H54 (cell line): ENCODE measurements around the gene CEP128.

Source experiments
- DNase-seq: peaks from one replicate; pipeline ENCODE4 v3.0.0; 2011; ENCODE audit warnings: low spot score, mixed read lengths; ENCODE audit not compliant: insufficient read length
- FAIRE-seq: peaks from 3 replicates; lab custom pipeline; 2011; peaks lifted over from hg19 to GRCh38; lab: Jason Lieb, UNC
- POLR2A ChIP-seq: IDR thresholded peaks from 2 replicates; pipeline ENCODE4 v1.6.1; 2011; ENCODE audit warnings: low read depth, mild to moderate bottlenecking, low read length

Gene CEP128

DNA sequence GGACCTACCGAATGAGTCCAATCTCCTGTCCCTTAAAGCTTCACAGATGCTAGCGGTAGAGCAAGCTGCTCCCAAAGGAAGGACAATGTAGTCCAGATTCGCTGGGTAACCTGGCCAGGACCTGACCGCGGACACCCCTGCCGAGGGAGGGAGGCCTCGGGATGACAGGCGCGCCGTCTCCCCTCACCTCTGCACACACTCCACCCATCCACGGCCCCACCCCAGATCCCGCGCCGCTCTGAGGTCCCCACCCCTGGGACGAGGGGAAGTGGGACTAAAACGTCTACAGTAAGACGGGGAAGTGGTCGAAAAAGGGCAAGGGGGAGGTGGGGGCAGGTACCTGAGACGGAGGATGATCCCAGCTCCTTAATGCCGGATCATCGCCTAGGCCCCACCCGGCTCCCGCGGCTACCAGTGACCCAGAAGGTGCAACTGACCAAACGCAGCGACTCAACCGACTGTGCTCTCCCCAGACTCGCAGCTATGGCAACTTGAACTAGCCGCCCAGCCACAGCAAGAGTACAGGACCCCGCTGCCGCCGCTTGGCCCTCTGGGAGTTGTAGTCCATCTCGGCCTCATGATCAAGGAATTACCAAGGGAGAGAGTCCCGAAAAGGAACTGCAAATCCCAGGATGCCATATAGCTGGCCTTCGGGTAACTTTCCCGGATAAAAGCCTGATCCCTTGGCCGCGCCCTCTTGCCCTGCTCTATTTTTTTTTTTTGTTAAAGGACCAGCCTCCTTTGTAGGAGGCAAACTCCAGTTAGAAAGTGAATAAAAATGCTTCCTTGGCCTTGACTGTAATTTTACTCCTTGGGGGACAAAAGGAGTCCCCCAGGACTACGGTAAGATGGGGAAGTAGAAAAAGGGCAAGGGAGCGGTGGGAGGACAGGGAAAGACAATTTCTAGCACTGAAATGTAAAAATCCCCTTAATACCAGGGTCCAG lies at the start of gene CEP128:
Gene CEP128, minus strand, starts transcription at position 498 of the 945 bp plus-strand sequence.
- TF ChIP-seq POLR2A: peak; percentile 60
- DNase-seq (peak; percentile 56), FAIRE-seq (peak; percentile 92)

- no peak for TF ChIP-seq POLR2A
- FAIRE-seq (no peak), DNase-seq (no peak)
Measured at GRCh38 chr14:80988735-80989429, 47.3 kb upstream of the CEP128 start.

DNA sequence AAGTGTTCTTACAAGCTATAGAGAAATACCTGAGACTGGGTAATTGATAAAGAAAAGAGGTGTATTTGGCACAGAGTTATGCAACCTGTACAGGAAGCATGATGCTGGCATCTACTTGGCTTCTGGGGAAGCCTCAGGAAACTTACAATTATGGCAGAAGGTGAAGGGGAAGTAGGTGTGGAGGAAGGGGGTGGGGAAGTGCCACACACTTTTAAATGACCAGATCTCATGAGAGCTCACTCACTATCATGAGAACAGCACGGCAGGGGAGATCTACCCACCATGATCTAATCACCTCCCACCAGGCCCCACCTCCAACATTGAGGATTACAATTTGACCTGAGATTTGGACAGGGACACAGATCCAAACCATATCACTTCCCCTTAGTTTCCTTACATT lies 46.7 kb upstream of the CEP128 start:
- DNase-seq (no peak), FAIRE-seq (no peak)
- no peak for TF ChIP-seq POLR2A

DNA sequence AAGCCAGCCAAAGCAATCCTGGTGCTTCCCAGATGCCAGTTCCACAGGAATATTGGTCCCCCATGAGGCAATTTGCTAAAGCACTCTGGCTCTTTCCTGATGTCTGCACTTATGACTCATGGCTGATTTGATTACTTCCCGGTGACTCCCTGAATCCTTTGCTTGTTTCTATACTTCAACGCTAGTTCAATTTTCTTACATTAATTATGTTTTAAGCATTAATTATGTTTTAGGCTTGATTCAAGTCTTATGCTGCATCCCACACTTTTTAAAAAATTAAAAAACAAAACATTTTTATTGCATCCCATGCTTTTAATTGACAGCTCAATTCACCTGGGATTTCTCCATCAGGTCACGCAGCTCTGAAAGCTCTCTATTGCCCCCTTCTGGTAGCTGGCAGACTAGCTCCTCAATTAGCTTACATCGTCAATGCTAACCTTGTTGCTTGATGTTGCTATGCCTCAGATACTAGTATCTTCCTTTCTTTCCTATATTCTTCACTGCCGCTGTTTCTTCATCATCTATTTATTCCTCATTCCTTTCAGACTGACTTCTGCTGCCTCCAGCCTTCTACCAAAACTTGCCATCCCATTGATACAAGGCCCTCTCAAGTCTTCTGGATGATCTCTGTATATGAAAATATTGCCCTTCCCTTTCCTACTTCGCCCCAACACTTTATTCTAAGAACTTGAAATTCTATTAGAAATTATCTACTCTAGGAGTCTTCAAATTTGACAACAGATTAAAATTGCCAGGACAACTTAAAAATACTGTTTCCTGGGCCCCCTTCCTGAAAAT lies 45.9 kb upstream of the CEP128 start:
- DNase-seq (peak; percentile 15), FAIRE-seq (no peak)
- no peak for TF ChIP-seq POLR2A

GRCh38 chr14:80982711-80983110 lies 41.2 kb upstream of the CEP128 start:
- FAIRE-seq (no peak), DNase-seq (no peak)
- no peak for TF ChIP-seq POLR2A

GRCh38 chr14:80981673-80982072 lies 40.1 kb upstream of the CEP128 start:
- TF ChIP-seq POLR2A: no peak
- no peak for DNase-seq
- FAIRE-seq: no peak

DNA sequence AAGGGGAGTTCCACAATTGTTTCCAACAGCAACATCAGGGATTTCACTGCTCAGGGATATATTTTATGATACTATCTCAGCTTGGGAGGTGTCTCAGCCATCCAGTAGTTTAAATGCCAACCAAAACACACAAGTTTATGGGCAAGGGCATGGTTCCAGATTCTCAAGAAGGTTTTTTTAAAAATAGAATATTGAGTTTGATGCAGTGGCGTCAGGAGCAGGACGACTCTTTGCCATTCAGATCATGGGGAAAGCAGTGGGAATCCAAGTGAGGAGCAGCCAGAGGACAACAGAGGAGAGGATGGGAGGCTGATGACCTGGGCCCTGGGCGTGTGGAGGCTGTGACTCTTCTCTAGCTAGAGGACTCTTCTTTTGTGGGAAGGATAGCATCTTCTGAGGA lies 39.6 kb upstream of the CEP128 start:
- FAIRE-seq (no peak), DNase-seq (no peak)
- TF ChIP-seq POLR2A: no peak

DNA sequence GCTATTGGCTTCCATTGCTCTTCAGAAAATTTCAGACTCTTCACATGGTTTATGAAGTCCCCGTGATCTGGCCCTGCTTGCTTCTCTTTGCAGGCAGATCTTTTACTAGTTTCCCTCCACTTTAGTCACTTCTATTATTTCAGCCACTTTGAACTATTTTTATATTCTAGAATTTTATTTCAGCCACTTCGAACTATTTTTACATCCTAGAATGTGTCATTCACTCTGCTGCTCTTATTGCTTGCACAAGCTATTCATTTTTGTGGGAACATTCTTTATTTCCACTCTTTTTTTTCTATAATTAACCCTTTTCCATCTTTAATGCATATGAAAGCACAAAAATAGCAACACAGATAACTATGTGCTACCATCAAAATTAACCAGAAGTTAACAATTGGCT lies 38.4 kb upstream of the CEP128 start:
- no peak for TF ChIP-seq POLR2A
- DNase-seq (no peak), FAIRE-seq (no peak)

GRCh38 chr14:80978403-80978802 lies 36.9 kb upstream of the CEP128 start:
- no peak for TF ChIP-seq POLR2A
- DNase-seq: no peak
- FAIRE-seq: no peak

DNA sequence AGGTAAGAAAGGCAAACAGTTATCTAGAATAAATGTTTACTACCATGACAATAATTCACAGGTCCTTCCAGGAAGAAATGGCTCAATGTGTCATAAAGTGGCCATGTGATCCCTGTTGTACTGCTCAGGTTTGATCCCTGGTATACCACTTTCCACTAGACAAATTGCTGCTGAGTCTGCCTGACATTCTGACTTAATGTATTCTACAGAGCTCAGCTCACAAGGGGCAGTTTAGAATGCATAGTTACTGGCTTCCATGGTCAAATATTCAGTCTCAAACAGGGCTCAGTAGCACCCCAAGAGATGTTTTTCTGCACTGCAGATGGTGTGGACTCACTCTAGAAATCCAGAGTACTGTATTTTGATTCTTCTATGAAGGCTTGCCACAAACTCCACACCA lies 35.7 kb upstream of the CEP128 start:
- FAIRE-seq (no peak), DNase-seq (no peak)
- TF ChIP-seq POLR2A: no peak

DNA sequence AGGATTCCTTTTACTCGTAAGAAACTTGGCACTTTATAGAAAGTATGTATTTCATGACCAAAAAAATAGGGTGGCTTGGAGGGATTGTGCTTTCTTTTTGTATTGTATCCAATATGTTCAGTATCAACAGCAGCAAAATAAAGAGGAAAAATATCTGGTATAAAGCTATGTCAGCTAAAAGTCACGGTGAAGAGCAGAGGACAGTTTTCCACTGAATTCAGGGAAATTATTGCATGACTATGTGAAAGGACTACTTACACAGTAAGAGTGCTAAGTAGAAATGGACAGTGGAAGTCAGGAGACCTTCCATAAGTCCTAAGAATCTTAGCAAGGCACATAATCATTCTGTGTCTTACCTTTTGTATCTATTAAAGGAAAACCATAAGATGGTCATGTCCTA lies 33.1 kb upstream of the CEP128 start:
- TF ChIP-seq POLR2A: no peak
- FAIRE-seq (no peak), DNase-seq (no peak)

- no peak for FAIRE-seq
- DNase-seq: no peak
- no peak for TF ChIP-seq POLR2A
Measured at GRCh38 chr14:80973931-80974641, 32.5 kb upstream of the CEP128 start.

- no peak for TF ChIP-seq POLR2A
- FAIRE-seq: no peak
- no peak for DNase-seq
Measured at GRCh38 chr14:80965037-80965436, 23.5 kb upstream of the CEP128 start.
